ENCODE measurements around the gene TENM3. TPM values are rescaled to one million over a fixed set of nuclear protein-coding genes. Genes with fewer than 3 reads are reported as not detected.

TENM3 gene
- total and polyA plus RNA-seq, 2 of the 8 experiments (the other 6 are each of a cell fraction or from before 2014, with no cell fraction given): 36.9 to 69.3 TPM

DNA sequence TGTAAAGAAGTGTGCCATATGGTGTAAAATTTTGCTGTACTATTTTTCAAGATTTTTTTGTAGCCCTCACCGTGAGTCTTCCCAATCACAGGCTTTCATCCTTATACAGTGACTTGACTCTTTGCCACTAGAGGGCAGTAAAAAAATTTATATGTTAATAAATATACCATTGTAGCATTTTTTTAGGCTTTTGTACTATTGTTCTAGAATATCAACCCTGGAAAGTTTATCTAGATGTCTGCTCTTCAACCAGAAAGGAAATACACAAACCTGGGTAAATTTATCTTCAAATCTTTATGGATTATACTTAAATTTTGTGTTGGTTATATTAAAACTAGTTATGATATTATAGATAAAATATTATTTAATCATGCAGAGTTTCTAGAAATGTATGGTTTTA is 235.3 kb downstream of the TENM3 start (continued):
- TF ChIP-seq SAP30 (IDR thresholded peaks at IDR 0.05; ENCODE audit: insufficient read depth, insufficient replicate concordance, low read length) (no peak), NRF1 (IDR thresholded peaks at IDR 0.05; ENCODE audit: low read depth, low read length) (no peak)
